NCI-H446 treated with DMSO at 0.1 percent for 48 hours (cell line): ENCODE results near the gene NNMT.

Experiments
- DNase-seq: peaks from one replicate; lab custom pipeline; 2025; lab: John Stamatoyannopoulos, UW

Gene NNMT

DNA sequence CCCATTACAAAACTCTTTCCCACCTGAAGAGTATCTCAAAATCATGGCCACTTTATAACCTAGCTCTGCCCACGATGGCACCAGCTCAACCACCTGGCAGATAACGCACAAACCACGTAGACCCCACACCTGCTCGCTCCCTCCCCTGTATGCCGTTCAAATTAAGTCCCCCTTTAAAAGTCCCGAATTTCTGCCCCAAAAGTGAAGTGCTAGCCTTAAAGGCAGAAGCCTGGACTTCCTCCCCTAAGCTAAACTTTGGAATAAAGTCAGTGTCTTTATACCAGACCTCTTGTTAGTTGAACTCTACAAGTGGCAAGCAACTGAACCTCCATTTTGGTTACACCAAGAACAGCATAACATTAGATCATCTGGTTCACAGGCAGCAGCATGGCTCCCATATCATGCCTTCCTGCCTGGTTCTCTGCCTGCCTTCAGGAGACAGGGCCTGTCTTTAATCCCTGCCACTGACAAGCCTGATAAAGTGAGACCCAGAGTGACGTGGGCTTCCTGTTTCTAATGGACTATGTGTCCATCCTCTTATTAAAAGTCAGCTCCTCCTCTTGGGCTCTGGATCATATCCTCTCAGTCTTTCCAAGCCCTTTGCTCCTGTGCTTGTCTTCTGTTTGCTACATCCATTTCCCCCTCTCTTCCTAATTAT lies 32.6 kb upstream of the NNMT start:
- DNase-seq = no peak

DNA sequence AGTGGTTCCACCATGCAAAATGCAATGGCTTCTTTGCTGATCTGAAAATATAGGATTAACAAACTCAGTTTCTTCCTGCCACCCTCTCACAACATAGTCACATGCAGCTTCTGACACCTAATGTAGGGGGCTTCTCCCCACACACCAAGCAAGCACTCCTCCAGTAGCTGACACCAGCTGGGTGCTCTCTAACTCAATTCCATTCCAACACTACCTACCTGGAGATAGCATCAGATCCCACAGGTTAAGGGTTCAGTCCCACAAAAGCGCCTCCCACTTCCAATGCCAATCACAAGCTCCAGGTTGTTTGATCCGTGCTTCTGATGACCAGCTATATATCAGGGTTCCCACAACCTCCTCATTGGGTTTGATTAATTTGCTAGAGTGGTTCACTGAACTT lies 31.8 kb upstream of the NNMT start:
- no peak for DNase-seq

- DNase-seq = no peak
Observed at GRCh38 chr11:114265122-114265878, 30.9 kb upstream of the NNMT start.

DNA sequence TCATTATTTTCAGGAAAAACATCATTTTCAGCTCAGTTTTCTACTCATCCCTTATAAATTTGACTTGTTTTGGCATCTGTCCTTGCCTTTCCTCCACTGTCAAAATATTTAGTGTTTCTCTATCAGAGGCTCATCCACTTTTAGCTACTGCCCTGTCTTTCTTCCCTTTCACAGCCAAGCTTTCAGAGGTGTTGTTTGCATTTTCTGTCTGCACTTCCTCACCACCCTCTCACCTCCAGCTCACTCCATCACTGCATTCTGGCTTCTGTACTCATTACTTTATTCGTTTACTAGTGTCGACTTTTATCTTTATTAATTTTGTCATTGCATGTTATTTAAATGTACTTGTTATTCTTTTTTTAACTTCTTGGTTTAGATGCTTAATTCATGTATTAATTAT lies 26.7 kb upstream of the NNMT start:
- DNase-seq = no peak

GRCh38 chr11:114270531-114271270 lies 25.5 kb upstream of the NNMT start:
- no peak for DNase-seq

DNA sequence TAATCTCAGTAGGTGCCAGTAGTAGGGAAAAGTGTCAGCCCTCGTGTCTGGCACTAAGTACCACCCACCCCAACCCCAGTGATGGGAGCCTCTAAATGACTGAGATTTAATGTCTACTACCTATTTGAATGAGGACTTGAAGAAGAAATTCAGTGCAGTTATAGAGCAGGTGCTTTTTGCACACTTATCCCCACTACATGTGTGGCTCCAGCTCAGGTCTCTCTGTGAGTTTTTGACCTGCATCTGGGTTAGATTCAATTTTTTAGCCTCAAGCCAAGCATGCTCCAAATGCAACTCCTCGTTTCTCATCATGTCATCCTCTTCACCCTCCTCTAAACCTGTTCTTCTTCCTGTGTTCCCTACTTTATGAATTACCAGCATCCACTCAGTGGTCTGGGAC lies 24.9 kb upstream of the NNMT start:
- DNase-seq = no peak

- DNase-seq = no peak
Observed at GRCh38 chr11:114272311-114272710, 23.9 kb upstream of the NNMT start.

DNA sequence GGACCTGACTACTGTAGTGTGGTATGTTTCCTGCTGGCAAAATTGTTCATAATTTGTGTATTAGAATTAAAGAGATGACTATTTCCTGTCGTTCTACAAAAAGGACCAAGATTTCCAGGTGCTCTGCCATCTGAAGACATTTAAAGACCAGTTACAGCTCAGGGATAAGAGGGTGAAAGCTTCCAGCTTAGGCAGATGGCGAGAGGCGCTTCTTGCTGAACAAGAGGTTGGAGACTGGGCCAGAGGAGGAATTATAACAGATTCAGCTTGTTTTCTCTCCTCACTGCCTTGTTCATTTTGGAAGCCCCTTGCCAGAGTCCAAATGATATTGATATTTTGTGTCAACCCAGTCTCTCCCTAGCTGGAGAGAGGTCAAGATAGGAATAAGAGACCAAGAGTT lies 23.1 kb upstream of the NNMT start:
- DNase-seq = no peak

GRCh38 chr11:114273890-114274635 lies 22.1 kb upstream of the NNMT start:
- DNase-seq = no peak

- no peak for DNase-seq
Observed at GRCh38 chr11:114274637-114275036, 21.6 kb upstream of the NNMT start.

DNA sequence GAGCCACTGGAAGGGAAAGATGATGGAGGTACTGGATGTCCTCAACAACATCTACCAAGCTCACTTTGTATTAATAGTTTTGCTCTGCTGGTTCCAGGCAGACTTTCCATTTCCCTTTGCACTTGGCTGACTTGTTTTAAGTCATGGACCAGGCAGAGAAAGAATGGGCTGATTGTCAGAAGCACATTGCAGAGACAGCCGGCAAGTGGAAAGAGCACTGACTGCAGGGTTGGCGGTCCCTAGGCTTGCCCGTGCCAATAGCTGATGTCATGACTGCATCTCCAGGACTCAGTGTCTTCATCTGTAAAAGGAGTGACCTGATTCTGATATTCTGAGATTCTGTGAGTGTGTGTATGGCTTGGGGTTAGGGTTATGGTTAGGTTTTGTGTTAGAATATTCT lies 20.9 kb upstream of the NNMT start:
- DNase-seq = no peak

GRCh38 chr11:114276077-114276476 lies 20.1 kb upstream of the NNMT start:
- DNase-seq = no peak

DNA sequence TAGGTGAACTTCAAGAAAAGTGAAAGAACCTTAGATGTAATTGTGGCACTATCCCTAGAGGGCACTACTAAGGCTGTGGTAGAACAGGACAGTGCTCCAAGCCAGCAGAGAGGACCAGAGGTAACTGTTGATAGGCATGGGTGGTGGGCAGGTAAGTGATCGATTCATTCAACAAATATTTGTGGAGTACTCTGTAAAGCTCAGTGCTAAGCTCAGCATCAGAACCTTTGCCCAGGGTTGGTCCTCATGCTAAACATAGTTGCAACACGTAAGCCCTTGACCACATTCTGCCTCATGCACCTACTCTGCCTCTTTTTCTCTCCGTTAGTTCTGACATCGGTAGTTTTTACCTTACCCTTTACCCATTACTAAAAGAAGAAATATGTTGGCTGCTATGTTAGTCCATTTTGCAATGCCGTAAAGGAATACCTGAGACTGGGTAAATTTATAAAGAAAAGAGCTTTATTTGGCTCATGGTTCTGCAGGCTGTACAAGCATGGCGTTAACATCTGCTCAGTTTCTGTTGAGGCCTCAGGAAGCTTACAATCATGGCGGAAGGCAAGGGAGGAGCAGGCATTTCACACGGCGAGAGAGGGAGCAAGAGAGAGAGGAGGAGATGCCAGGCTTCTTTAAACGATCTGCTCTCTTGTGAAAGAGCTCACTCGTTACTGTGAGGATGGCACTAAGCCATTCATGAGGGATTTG lies 18.4 kb upstream of the NNMT start:
- no peak for DNase-seq

GRCh38 chr11:114278342-114279065 lies 17.7 kb upstream of the NNMT start:
- DNase-seq = no peak

DNA sequence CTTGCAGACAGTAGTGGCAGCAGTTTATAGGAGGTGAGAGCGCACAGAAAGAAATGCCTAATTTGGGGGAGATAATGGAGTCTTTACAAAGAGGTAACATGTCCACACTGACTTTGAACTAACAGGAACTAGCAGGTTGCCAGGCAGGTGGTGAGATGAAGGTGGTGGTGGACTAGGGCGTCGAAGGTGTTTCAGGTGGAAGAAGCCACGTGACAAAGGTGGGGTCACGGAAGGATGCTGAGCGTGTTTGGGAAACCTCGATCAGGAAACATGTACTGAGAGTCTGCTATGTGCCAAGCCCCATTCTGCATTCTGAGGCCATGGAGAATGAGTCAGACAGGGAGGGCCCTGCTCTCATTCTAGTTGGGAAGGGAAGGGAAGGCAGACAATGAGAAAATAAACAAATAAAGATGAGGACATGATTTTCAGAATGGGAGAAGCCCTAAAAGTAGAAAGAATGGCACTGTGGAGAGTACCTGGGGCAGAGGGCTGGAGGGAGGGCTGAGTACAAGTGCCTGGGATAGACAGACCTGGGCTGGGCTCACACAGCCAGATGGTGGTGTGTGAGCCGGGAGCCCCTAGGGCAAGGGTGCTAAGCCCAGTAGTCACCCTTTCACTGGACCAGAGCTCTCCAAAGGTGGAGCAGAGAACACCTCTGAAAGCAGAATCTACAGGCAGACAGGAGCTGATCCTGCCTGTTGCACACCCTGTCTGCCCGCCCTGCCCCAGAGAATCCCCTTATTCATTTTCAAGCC lies 16.2 kb upstream of the NNMT start:
- DNase-seq = no peak

DNA sequence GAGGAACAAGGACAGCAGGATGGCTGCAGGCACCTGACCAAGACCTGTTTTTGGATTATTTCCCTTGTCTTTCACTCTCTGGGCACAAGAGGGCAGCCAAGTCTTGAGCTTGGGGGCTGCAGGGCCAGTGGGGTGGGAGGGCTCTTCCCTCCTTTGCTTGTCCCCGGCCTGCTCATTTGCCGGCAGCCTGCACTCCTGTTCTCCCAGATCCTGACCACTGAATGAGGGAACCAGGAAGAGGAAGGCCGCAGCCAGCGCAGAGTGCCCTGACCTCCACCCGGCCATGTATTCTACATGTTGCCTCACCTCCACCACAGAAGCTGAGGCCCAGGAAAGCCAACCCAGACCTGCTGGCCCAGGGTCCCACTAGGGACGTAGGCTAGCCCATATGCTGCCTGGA lies 15.5 kb upstream of the NNMT start:
- DNase-seq = peak; percentile 26

DNA sequence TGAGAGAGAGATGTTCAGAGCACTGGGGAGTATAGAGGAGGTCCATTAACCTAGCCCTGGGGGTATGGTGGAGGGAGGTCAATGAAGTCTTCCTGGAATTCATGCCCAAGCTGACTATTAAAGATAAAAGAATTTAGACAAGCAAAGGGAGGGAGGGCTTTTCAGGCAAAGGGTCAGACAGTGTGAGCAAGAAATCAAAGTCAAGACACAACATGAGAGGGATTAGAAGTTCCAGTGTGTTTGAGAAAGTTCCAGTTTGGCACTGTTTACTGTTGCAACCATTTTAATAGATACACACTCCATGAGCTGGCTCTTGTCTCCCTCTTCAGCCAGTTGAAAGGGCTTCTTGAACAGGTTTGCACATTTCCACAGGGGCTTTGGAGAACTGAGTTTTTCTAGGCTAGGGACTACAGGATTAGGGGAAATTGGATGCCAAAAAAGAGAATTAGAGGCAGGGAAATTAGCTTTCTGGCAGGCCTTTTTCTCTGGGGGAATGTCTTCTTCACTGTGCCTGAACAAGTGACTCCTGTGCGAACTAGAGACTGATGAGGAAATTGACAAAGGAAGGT lies 14.7 kb upstream of the NNMT start:
- no peak for DNase-seq

DNA sequence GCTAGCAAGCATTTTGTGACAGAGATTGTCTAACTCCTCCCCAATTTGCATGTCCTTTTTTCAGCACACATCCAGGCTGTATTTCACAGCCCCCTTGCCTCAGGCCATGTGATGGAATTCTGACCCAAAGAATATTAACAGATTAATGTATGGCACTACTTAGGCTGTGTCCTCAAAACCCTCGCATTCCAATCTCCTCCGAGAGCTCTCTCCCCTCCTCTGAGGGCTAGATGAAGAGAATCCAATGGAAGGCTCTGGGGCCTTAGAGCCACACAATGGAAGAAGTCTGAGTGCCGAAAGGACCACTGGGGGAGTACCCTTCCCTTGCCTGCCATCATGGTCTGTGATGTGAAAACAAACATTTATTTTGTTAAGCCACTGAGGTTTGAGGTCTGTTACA lies 13.7 kb upstream of the NNMT start:
- no peak for DNase-seq

DNA sequence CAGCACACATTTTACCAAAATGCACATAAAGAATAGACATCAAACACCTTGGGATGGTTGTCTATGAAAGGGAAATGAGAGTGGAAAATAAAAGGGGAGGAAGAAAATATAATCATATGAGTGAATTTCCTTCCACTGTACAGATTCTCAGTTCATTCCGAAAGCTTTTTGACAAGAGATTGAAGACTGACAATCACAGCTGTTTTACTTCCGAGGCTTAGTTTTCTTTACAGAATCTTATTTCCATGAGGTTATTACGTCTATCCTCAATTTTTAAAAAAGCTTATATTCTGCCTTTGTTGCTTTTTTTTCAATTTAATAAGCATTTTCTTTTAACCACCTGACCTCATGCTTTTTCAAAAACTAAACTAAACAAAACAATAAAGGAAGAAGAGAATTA lies 12.8 kb upstream of the NNMT start:
- DNase-seq = no peak

- no peak for DNase-seq
Observed at GRCh38 chr11:114284021-114284420, 12.2 kb upstream of the NNMT start.
